ENCODE results near the gene LPCAT4.
A peak's percentile ranks its signal among the peaks of the same experiment; 100 is the strongest.

LPCAT4 gene

DNA sequence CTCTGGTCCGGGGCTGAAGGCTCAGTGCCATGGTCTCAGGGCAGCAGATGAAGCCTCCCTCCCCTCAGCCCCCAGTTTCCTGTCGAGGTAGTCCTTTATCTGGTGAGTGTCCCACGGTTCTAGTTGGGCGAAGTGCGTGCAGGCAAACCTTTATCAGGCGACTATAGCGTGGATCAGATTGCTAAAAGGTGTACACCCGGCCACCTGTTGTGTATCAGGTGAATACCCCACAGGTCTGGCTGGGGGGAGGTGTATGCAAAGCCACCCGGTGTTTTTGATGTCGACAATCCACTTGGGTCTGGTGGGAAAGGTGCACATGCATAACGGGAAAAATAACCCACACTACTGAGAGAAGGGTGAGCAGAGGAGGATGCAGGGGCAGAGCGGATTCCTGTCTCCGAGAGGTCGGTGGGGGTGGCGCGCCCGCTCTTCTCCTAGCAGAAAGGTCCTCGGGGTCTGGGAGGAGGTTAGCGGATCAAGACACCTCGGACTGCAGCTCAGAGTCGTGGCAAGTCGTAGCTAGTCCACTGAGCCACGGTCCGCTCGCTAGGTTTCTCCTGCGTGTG lies 29.9 kb downstream of the LPCAT4 start:
- peak; percentile 25 for DNase-seq (ENCODE audit: low spot score)

DNA sequence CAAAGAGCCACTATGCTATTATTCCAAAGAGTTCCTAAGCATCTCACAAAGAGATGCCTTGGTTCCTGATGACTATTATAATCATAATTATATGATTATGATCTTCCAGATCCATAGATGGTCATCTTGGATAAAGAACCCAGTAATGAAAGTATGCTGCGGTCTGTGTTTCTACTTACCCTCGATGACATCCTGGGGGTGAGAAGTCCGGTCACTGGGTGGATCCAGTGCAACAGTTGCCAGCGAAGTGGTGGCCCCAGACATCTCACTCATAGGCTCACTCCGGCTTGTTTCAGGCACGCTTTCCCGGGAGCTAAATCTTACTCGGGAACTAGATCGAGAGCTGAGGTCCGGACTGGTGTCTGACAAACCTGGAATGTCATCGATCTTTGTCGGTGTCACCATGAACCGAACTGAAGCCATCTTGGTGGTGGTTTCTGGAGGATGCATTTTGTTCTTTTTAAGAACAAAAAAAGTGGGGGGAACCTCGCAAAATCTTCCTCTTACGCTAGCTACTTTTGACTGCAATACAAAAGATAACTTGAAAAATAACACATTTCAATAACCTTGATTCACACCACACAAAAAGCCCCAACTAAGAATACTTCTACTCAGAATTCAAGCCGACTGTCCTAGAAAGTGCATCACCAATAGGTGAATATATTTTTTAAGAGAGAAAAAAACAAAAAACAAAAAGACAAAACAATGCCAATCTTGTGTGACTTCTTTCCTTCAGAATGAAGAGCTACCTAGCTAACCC lies 30.6 kb downstream of the LPCAT4 start:
- peak; percentile 57 for DNase-seq (ENCODE audit: low spot score)

DNA sequence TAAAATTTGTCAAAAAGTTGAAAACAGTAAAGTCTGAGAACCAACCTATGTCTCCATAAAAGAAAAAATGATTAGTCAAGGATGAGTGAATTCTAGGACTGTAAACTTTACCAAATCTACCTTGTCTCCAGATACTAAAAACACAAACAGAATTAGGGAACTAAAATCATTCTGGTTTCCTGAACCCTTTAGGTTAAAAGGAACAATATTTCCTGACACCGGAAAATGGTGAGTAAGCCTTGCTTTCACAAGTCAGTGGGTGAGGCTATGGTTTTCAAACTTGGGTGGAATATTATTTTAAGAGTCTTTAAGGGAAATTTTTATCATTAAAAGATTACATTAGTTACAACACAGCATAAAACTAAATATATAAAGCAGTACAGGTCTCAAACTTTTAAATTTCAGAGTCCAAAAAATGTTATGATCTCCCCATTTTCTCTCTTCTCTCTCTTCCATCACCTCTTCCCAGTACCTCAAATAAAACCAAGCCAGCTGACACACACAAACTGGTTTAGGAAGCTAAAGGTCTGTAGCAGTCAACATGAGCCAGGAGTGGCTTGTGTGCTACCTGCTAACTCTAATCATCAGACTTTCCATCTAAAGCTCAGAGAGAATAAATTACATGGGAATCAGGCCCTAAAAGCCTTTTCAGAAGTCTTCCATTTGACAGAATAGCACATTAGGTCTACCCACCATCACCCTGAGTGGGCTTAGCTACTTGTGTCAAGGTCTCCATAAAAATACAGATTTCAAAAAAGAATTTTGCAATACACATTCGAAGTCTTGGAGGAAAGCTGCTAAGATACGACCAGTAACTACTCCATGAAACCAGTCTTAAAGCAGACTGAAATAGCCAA lies 31.6 kb downstream of the LPCAT4 start:
- DNase-seq (ENCODE audit: low spot score) = peak; percentile 55

DNA sequence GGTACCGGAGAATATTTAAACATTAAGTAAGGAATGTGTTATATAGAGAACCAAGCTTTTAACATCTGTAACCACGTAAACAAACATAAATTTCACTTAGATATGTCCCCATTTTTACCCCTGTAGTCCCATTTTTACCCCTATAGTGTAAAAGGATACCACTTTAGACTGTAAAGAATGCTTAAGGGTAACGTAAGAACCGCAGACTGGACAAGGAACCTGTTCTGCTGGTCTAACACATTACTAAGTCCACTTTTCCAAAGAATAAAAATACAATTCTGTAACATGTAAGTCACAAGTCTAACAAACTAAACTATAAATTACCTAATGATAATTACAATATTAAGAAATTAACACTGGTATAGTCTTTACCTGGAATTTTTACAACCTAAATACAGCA lies 32.3 kb downstream of the LPCAT4 start:
- no peak for DNase-seq (ENCODE audit: low spot score)

DNA sequence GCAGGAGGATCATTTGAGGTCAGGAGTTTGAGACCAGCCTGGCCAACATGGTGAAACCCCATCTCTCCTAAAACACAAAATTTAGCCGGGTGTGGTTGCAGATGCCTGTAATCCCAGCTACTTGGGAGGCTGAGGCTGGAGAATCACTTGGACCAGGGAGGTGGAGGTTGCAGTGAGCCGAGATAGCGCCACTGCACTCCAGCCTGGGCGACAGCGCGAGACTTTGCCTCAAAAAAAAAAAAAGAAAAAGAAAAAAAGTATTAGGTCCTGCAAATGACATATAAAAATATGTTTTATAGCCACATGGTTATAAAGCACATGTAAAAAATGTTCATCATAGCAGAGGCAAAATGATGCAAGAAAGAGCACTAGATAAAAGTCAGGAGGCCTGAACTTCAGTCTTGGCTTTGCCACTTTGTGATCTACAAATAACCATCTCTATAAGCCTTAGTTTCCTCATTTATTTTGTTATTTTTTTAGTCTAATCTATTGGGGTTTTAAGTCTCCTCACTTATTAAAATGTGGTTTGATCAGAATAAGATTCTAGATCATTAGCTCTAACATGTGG lies 34.4 kb downstream of the LPCAT4 start:
- DNase-seq (ENCODE audit: low spot score) = no peak

DNA sequence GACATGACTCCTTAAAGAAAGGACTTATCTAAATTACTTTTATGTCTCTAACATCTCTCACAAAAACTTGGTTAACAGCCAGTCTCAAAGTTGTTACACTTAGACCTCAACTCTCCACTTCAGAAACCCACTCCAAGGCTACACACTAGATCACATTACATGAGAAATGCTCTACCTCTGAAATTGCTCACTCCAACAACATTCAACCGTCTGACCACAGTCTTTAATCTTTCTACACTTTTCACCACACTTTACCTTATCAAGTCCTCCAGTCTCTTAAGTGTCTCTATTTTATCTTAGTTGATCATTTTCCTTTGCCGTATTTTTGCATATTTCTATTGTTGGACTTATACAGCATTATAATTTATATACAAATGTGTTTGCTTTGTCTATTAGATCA lies 35.2 kb downstream of the LPCAT4 start:
- DNase-seq (ENCODE audit: low spot score) = peak; percentile 63

DNA sequence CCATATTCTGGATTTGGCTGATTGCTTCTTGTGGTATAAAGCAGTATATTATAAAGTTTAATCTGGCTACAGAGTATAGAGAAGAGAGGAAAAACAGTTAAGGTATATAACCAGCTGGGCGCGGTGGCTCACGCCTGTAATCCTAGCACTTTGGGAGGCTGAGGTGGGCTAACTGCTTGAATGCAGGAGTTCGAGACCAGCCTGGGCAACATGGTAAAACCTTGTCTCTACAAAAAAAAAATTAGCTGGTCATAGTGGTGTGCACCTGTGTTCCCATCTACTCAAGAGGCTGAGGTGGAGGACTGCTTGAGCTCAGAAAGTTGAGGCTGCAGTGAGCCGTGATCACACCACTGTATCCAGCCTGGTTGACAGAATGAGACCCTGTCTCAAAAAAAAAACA lies 36.7 kb downstream of the LPCAT4 start:
- no peak for DNase-seq (ENCODE audit: low spot score)

DNA sequence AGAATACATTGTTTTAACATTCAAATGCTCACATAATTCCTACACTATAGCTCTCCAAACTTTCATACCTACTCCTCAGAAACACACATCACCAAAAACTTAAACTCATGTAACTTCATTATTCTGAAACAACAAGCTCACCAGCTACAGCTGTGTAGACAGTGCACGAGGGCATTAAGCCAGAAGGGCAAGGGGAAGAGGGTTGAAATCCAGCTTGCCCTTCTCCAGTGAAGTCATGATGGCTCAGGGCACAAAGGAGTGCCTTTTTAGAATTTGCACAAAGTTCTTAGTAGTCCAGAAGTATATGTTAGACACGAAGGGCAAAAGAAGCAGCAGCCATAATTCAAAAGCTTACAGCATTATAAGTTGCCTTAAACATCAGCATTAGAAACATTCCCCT lies 38.0 kb downstream of the LPCAT4 start:
- DNase-seq (ENCODE audit: low spot score) = no peak

DNA sequence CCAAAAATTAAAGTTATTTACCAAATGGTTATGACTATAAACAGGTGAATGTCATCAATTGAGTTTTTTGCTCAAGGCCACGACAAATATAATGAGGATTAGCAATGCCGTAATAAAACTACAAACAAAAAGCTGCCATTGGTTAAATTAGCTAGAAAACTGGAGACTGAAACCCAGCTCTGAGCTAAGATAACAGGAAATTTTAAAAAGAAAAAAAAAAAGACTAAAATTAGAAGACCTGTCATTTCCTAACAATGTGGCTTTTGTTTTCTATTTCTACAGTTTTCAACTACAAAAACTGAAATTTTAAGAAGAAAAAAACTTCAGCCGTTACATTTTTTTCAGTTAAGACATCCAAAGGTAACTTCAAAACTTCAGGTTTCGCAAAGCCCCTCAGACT lies 39.1 kb downstream of the LPCAT4 start:
- no peak for DNase-seq (ENCODE audit: low spot score)

DNA sequence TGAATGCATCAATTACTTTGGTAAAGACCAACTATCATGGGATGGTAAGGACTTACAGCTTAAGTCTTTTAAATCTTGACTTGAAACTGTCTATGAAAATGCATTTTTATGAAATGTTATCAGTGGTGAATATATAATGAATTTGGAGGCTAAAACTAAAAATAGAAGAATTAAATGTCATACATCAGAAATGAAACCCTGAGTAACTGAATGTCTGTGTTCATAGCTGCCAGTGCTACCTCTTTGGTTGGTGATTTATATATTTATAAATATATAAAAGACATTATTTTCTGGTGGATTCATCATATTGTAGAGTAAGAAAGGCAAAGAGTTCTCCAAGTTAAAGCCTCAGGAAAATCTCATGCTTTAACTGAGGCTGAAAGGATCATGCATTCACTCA lies 41.6 kb downstream of the LPCAT4 start:
- no peak for DNase-seq (ENCODE audit: low spot score)

DNA sequence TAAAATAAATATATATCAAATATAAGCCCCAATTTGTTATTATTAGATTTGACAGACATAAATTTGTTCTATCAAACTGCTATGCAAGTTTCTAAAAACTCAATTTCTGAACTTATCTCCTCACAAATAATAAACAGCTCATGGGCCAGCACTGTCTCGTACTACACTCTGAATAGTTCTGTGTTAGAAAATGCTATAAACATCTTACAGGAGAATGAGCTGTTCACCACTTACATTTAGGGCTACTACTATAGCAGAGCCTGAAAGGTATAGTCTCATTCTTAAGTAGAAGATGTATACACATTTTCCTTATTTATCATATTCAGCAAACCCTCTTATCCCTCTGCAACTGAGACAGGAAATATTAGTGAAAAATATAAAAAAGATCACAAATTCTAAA lies 42.1 kb downstream of the LPCAT4 start:
- no peak for DNase-seq (ENCODE audit: low spot score)

DNA sequence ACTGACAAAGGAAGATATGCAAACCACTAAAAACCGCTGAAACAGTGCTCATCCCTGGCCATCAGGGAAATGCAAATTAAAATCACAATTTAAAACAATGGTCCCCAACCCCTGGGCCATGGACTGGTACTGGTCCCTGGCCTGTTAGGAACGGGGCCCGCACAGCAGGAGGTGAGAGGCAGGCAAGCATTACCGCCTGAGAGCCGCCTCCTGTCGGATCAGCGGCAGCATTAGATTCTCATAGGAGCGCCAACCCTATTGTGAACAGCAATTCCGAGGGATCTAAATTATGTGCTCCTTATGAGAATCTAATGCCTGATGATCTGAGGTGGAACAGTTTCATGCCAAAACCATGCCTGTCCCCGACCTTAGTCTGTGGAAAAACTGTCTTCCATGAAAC lies 43.8 kb downstream of the LPCAT4 start:
- no peak for DNase-seq (ENCODE audit: low spot score)

DNA sequence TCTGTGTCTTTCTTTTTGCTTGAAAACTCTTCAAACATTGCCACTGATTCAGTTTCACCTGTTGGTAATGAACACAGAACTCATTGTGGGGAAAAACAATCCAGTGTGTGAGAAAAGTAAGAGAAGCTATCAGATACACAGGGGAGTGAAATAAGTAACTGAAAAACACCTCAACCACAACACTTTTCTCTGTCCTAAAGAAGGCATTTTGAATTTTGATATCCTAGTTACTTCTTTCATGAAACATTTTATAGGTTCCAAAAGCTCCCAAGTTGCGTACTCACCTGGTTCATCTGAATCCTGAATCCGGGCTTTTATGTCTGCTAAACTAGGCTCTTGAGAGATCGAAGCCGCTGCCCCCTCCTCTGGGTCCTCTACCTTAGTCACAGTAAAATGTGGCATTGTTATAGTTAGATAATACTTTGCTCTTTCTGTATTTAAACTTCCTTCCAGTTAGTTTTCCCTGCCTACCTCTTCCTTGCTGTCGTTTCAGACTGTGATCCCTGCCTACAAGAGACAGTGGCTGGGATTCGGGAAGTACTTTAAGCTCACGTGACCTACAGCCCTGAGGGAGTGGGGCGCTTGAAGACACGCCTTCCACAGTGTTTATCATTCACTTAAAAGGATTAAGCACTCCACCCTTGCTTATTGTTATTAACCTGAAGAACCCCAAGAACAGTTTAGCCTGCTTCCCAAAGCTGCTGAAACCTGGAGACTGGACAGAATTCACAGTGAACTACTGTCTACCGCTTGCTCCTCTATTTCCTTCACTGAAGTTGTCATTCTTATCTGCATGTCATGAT lies 48.5 kb downstream of the LPCAT4 start:
- peak; percentile 35 for DNase-seq (ENCODE audit: low spot score)

DNA sequence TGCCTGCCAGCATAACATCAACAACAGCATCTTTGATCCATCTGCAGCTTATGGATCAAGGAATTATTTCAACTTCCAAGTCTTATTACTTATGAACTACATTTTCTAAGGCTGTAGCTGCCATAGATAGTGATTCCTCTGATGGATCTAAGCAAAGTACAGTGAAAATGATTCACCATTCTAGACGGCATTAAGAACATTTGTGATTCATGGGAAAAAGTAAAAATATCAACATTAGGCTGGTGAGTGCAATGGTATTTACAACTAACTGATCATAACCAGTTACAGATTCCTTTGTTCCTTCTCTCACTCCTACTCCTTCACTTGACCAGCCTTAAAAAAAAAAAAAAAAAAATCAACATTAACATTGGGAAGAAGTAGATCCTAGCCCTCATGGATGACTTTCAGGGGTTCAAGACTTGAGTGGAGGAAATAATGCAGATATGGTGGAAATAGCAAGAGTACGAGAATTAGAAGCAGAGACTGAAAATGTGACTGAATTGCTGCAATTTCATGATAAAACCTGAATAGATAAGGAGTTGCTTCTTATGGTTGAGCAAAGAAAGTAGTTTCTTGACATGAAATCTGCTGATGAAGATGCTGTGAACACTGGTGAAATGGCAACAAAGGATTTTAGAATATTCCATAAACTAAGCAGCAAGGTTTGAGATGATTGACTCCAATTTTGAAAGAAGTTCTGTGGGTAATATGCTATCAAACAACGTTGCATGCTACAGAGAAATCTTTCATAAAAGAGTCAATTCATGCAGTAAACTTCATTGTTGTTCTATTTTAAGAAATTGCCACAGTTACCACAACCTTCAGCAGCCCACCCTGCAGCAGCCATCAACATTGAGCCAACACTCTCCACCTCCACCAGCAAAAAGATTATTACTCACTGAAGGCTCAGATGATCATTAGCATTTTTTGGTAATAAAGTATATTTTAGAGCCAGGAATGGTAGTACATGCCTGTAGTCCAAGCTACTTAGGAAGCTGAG lies 52.2 kb downstream of the LPCAT4 start:
- no peak for DNase-seq (ENCODE audit: low spot score)

DNA sequence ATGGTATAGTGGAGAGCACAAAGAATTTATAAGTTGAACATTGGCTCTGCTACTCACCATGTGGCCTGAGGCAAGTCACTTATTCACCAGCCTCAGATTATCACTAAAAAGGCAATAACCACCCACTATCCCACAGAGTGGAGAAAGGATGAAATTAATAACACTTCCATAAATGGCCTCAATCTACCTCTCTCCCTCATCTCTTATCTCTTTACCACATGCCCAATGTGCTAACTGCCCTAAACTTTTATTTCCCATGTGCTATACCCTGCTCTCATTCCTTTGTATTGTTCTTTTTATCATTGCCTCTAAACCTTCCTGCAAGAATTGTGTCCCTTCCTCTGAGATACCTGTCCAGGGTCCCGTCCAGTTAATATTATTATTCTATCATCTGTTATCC lies 55.4 kb downstream of the LPCAT4 start:
- DNase-seq (ENCODE audit: low spot score) = no peak

All from CD4-positive, alpha-beta T cell treated with Interleukin-2 at 100 ng/mL for 4 hours (primary cell).